Measurements from ENCODE around the gene PHACTR3.

The PHACTR3 gene

GRCh38 chr20:59670786-59671492 is 66.6 kb downstream of the PHACTR3 start:
- no peak for DNase-seq (ENCODE audit: low spot score)

- no peak for DNase-seq (ENCODE audit: low spot score)
Measured at GRCh38 chr20:59671661-59672471, 67.5 kb downstream of the PHACTR3 start.

GRCh38 chr20:59672576-59672975 is 68.2 kb downstream of the PHACTR3 start:
- no peak for DNase-seq (ENCODE audit: low spot score)

GRCh38 chr20:59673288-59673997 is 69.1 kb downstream of the PHACTR3 start:
- no peak for DNase-seq (ENCODE audit: low spot score)

- DNase-seq (ENCODE audit: low spot score), result no peak
Measured at GRCh38 chr20:59673998-59674445, 69.7 kb downstream of the PHACTR3 start.

- no peak for DNase-seq (ENCODE audit: low spot score)
Measured at GRCh38 chr20:59676126-59676850, 71.9 kb downstream of the PHACTR3 start.

GRCh38 chr20:59676851-59677182 is 72.5 kb downstream of the PHACTR3 start:
- DNase-seq (ENCODE audit: low spot score), result no peak

- DNase-seq (ENCODE audit: low spot score), result no peak
Measured at GRCh38 chr20:59677586-59677985, 73.2 kb downstream of the PHACTR3 start.

GRCh38 chr20:59678288-59678687 is 73.9 kb downstream of the PHACTR3 start:
- no peak for DNase-seq (ENCODE audit: low spot score)

GRCh38 chr20:59678951-59679350 is 74.6 kb downstream of the PHACTR3 start:
- no peak for DNase-seq (ENCODE audit: low spot score)

GRCh38 chr20:59680148-59680650 is 75.9 kb downstream of the PHACTR3 start:
- DNase-seq (ENCODE audit: low spot score), result no peak

GRCh38 chr20:59680852-59681251 is 76.5 kb downstream of the PHACTR3 start:
- DNase-seq (ENCODE audit: low spot score), result no peak

- no peak for DNase-seq (ENCODE audit: low spot score)
Measured at GRCh38 chr20:59682603-59683002, 78.3 kb downstream of the PHACTR3 start.

- DNase-seq (ENCODE audit: low spot score), result no peak
Measured at GRCh38 chr20:59683181-59683580, 78.8 kb downstream of the PHACTR3 start.

GRCh38 chr20:59684685-59685242 is 80.4 kb downstream of the PHACTR3 start:
- DNase-seq (ENCODE audit: low spot score), result no peak

- no peak for DNase-seq (ENCODE audit: low spot score)
Measured at GRCh38 chr20:59686404-59687346, 82.3 kb downstream of the PHACTR3 start.

- DNase-seq (ENCODE audit: low spot score), result no peak
Measured at GRCh38 chr20:59688356-59688755, 84.0 kb downstream of the PHACTR3 start.

- DNase-seq (ENCODE audit: low spot score), result no peak
Measured at GRCh38 chr20:59688999-59689398, 84.7 kb downstream of the PHACTR3 start.

- DNase-seq (ENCODE audit: low spot score), result no peak
Measured at GRCh38 chr20:59690101-59690500, 85.8 kb downstream of the PHACTR3 start.

- DNase-seq (ENCODE audit: low spot score), result no peak
Measured at GRCh38 chr20:59690976-59691375, 86.6 kb downstream of the PHACTR3 start.
